Mucosa of gallbladder (tissue), 1 donor: ENCODE data around the gene PPP2R5B. TPM values are rescaled to one million over a fixed set of nuclear protein-coding genes. Genes with fewer than 3 reads are reported as not detected.

ENCODE experiments used
- DNase-seq: peaks from one replicate; pipeline ENCODE4 v3.0.0-alpha.2; 2020; ENCODE audit warnings: low spot score
- total RNA-seq: library from RNA; stranded (reverse); gene quantifications from one replicate; pipeline ENCODE4 v1.2.1, GENCODE V29; 2021
- donor health status: DM: no; HTN: no; CAD: no.

The PPP2R5B gene
- total RNA-seq, 1 donor from 2014 or later, result 44.1 TPM

DNA sequence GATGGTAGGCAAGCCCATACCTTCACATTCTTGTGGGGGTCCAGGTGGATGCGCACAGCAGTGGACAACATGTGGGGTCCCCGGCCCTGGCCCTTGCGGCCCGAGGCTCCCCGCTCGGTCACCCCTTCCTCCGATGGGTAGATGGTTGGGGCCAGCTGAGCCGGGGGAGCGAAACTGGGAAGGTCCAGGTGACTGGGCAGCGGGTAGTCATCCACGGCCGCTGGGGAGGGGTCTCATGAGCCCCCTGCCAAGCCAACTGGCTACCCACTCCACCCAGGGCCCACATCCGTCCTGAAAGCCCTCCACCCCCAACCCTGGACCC, 18.2 kb upstream of the PPP2R5B start:
- DNase-seq, result no peak

GRCh38 chr11:64908766-64909165, 15.7 kb upstream of the PPP2R5B start:
- DNase-seq, result no peak

DNA sequence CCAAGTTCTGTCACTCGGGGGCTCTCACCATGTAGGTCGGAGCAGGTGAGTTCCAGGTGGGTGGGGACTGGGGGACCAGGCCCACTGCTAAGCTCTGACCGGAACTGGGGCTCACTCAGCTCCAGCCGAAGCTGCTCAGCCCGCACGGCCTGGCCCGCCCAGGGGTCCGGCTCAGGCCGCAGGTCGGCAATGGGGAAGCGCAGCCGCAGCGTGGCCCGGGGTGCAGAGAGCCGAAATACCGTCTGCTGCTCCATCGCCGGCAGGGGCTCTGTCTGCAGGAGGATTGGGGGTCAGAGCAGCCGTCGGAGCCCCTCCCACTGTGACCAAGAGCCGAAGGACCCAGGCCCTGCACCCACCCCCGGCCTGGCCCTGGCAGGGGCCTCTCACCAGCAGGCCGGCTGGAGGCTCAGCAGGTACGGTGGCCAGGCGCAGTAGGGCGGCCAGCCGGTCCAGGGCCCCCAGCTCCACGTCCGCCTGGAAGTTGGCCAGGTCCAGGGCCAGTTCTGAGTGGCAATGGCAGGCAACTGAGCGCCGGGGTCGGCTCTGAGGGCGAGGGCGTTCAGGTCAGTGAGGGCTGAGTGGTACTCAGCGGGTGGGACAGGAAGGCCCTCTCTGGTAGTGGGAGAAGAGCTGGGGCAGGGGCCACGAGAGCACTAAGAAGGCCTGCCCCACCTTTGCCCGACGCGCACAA, 14.7 kb upstream of the PPP2R5B start:
- no peak for DNase-seq

- DNase-seq, result no peak
Observed at GRCh38 chr11:64910451-64911093, 13.9 kb upstream of the PPP2R5B start.

DNA sequence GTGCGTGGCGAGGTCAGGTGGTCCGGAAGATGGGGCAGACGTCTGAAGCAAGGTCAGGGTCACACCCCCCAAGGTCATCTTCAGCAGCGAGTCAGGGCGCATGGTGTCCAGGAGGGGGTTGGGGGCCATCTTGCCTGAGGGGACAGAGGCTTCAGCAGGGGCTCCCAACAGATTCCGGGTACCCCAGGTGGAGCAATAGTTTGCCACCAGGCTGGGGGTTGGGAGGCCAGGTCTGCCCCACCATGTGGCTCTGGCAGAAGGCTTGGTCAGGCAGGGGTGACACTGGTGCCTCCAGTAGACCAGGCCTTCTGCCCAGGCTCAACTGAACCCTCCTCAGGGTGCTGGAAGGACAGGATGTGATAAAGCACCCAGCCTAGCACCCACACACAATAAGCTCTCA, 13.3 kb upstream of the PPP2R5B start:
- DNase-seq, result no peak

- no peak for DNase-seq
Observed at GRCh38 chr11:64911689-64912088, 12.8 kb upstream of the PPP2R5B start.

DNA sequence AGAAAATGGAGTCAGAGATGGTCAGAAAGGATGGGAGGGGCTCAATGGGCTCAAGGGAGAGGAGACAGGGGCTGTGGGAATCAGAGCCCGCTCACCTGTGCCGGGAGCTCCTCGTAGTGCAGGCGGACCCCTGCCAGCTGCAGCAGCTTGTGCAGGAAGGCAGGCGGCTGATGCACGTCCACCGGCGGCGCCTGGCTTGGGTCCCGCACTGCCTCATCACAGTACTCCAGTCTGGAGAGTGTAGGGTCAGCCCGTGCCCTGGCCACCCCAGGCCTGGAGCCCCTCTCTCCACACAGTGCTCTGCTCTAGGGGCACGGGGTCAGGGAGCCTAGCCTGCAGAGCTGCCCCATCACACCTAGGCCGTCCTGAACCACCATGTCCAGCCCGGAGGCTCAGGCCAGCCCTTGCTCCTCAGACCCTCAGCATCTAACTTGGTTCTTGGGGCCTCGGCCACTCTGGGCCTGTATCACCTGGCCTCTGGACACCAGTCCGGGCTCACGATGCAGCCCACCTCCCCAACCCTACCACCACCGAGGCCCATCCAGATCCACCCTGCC, 11.2 kb upstream of the PPP2R5B start:
- DNase-seq, result no peak

- DNase-seq, result no peak
Observed at GRCh38 chr11:64914123-64914522, 10.4 kb upstream of the PPP2R5B start.

GRCh38 chr11:64915376-64915887, 9.1 kb upstream of the PPP2R5B start:
- no peak for DNase-seq

DNA sequence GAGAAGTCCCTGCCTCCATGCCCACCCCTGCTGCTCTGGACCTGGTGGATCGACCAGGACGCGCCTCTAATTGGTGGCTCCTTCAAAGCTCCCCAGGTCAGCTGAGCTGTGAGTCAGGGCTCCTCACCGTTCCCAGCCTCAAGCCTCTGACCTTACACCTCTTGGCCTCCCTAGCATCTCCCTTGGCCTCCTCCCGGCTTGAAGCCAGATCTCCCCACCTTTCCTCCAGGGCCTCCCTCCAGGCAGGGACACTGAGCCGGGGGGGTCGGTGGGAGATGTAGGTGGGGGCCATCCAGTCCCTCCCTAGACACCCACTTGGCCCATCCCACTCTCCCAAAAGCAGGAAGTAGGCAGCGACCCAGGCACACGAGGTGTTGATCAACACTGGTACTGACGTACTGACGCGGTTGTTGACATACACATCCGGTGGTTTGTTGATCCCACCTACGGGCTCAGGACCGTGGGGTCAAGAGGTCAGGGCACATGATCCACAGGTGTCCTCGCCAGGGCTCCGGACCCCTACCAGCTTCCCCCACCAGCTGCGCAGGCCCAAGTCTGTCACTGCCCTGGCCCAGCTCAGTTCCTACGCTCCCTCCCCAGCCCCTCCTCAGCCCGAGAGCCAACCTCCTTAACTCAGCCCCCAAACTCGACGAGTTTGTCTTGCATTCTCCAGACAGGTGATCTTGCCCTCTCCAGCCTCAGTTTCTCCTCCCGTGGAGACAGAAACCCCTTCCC, 8.3 kb upstream of the PPP2R5B start:
- DNase-seq, result peak; percentile 46

- DNase-seq, result peak; percentile 99
Observed at GRCh38 chr11:64916775-64917662, 7.5 kb upstream of the PPP2R5B start, which contains the start of gene ATG2A. TSS of gene ATG2A (minus strand) at chr11:64917209. CDS start at chr11:64917135, 74 bp downstream.

DNA sequence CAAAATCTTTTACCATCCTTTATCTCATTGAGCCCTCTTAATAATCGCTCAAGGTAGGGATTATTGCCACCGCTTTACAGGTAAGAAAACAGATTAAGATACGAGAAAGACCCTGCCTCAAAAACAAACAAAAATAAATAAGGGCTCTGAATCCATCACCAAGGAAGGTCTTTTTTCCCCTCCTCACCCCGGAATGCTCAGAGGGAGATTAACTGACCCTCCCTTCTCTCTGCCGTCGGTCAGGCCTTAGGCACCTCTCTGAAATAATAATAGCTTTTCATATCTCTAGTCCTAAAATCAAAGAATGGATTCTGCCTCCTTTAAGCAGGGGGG, 6.9 kb upstream of the PPP2R5B start:
- DNase-seq, result no peak

DNA sequence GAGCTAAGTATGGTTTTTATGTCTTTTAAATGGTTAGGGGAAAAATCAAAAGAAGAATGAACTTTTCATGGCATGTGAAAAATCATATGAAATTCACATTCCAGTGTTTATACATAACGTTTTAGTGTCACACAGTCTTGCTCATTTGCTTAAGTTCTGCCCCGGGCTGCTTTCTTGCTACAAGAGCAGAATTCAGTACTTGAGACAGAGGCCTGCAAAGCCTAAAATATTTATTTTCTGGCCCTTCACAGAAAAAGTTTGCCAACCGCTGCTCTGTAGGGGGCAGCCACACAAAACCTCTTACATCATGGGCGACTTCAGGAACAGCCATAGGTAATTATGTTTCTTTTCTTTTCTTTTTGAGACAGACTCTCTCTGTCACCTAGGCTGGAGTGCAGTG, 6.5 kb upstream of the PPP2R5B start:
- DNase-seq, result no peak

- no peak for DNase-seq
Observed at GRCh38 chr11:64919627-64920026, 4.9 kb upstream of the PPP2R5B start.

DNA sequence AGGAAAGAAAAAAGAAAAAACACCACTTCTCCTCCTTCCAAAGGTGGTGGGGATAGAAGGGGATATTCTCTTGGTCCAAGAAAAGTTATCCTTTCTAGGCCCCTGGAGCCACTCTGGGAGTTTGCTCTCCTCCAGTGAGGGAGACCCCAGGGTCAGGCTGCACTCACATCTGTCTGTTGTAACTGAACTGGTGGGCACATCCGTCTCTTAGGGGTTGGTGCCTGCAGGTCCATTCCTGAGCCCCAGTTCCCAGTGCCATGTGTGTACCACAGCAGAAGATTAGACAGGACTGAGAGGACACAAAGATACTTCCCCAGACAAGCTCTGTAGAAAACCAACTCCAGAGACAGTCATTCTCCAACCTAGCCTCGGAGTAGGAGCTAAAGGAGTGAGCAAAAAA, 4.4 kb upstream of the PPP2R5B start:
- no peak for DNase-seq

DNA sequence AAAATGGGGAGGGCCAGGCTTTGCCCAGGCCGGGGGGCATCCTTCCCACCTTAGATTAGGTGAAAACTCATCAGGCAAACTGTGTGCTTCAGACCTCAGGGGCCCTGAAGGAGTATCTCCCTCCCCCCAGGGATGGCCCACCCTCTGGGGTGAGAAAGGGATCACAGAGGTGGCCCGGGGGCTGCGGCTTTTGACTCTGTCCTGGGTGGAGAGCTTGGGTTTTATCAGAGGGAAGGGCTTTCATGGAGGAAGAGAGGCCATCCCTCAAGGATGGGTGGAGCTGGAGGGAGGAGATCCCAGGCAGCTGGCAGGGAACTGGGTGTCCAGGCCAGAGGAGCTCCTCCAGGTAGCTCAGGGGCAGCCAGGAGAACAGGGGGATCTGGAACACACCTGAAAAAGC, 3.1 kb upstream of the PPP2R5B start:
- no peak for DNase-seq

GRCh38 chr11:64923151-64923661, 1.3 kb upstream of the PPP2R5B start:
- no peak for DNase-seq

- no peak for DNase-seq
Observed at GRCh38 chr11:64924910-64925284, 408 bp downstream of the PPP2R5B start.

DNA sequence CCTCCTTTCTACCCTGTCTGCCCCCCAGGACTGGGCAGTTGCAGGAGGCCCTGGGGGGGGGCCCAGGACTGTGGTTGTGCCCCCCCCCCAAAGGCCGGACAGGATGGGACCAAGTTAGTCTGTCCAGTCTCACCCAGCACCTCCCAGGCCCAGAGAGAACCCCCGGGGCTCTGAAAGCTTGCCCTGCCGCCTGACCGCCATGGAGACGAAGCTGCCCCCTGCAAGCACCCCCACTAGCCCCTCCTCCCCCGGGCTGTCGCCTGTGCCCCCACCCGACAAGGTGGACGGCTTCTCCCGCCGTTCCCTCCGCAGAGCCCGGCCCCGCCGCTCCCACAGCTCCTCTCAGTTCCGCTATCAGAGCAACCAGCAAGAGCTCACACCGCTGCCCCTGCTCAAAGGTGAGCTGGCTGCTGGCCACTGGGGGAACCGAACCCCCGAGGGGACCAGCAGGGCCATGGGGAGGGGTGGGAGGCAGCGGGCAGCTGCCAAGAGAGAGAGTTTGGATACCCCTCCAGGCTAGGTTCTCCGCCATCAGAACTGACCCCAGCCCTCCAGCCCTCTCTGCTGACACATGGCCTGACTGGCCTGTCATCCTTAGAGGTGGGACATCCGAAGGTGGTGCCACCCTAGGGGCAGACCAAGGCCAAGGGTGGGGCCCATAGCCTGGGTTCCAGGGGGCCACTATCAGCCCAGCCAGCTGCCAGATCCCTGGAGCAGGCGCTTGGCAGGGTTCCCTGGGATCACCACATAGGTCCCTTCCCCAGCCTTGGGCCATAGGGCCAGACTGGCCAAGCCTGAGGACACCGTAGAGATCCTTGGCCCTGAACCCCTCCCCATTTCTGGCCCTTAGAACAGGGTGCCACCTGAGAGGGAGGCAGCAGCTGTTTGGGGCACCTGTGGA, 1.3 kb downstream of the PPP2R5B start:
- no peak for DNase-seq

GRCh38 chr11:64926689-64927088, 2.2 kb downstream of the PPP2R5B start:
- DNase-seq, result no peak
